Central memory CD4-positive, alpha-beta T cell (primary cell): ENCODE measurements around the gene ZNF761.
A peak's percentile ranks its signal among the peaks of the same experiment; 100 is the strongest.
"Not testable (repeated sequence)": the region's sequence is repeated elsewhere in the genome, so short reads cannot be mapped to it uniquely, and the experiment has no call there.

ENCODE experiments used
- DNase-seq: peaks from one replicate; pipeline ENCODE4 v3.0.0; 2022

The ZNF761 gene

DNA sequence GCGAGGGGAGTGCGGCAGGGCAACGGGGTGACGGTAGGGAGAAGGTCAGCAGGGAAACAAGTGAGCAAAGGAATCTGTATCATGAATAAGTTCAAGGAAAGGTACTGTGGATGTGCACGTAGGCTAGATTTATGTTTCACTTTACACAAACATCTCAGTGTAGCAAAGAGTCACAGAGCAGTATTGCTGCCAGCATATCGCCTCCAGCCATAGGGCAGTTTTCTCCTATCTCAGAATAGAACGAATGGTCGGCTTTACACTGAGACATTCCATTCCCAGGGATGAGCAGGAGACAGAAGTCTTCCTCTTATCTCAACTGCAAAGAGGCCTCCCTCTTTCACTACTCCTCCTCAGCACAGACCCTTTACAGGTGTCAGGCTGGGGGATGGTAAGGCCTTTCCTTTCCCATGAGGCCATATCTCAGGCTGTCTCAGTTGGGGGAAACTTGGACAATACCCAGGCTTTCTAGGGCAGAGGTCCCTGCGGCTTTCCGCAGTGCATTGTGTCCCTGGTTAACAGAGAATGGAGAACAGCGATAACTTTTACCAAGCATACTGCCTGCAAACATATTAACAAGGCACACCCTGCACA, 28.4 kb downstream of the ZNF761 start:
- DNase-seq, result not testable (repeated sequence)

GRCh38 chr19:53461866-53462265, 30.1 kb downstream of the ZNF761 start:
- no peak for DNase-seq

- DNase-seq, result no peak
These were observed 31.1 kb downstream of the ZNF761 start for GRCh38 chr19:53462861-53463260.

DNA sequence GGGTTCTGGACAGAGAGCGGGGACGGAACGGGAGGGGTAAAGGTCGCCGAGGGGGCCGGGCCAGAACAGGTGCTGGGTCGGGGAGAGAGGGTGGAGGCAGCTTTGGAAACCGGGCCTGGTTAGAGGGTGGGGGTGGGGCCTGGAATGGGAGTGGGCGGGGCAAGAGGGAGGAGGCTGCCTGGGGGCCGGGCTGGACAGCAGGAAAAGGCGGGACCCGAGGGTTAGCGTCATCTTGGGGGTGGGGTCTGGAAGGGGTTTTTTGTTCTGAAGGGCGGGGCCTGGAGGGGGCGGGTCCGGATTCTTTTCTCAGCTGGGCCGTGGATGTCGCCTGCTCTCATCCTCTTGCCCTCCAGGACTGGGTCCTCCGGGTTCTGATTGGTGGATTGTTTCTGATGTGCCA, 31.5 kb downstream of the ZNF761 start:
- no peak for DNase-seq

- no peak for DNase-seq
These were observed 35.1 kb downstream of the ZNF761 start for GRCh38 chr19:53466726-53467484.

DNA sequence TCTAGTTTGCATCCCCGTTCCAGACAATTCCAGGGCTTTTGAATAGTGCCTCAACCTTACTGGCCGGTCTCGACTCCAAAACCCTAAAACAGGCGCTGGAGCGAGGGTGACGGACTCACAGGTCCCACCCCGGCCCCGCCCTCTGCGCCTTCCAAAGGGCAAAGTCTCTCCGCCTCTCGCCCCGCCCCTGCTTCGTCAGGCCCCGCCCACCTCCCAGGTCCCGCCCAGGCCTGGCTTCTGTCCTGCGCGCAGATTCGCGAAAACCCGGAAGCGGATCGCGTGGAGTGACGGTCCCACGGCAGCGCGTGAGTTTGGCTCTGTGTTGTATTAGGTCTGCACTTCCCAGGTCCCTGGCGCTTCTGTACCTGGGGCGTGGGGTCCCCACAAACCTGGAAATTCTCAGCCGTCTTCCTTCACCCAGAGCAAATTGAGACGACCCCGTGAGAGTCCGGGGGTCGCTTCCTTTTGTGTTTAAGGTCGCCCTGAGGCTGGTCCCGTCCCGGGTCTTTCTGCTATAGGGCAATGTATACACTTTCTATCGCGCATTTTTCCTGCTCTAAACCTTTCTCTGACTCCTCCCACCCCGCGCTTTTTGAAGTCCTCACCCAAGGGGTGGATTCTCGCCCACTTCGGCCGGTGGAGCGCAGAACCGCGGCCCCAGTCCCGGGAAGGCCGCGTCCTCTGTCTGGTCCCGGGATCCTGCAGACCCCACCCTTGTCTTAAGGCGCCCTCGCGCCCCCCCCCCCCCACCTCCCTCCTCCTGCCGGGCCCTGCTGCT, 35.9 kb downstream of the ZNF761 start, which contains the start of gene ZNF813:
ZNF813 (plus strand) TSS at position 249 of the 778 bp plus-strand sequence. CDS start 16,090 bp downstream, outside the sequence.
- peak; percentile 87 for DNase-seq

DNA sequence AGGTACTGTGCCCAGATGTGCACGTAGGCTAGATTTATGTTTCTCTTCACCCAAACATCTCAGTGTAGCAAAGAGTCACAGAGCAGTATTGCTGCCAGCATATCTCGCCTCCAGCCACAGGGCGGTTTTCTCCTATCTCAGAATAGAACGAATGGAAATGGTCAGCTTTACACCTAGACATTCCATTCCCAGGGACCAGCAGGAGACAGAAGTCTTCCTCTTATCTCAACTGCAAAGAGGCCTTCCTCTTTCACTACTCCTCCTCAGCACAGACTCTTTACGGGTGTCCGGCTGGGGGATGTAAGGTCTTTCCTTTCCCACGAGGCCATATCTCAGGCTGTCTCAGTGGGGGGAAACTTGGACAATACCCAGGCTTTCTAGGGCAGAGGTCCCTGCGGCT, 36.8 kb downstream of the ZNF761 start:
- DNase-seq, result not testable (repeated sequence)

DNA sequence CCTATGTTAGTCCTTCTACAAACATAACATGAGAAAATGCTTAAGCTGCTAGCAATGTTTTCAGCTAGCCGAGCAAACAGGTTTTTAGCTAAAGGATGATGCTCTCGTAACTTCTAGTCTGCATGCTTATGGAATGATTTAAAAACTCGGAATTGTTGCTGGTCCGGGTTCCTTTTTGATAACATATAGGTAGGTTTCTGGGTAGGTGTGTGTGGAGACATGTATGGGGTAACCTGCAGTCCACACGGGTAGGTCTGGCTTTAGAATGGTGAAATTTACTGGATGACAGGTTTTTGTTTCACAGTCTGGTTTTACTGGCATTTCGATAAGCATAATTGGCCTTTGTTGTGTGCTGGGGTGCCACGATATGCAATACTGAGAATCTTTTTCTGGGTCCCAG, 40.1 kb downstream of the ZNF761 start:
- DNase-seq, result no peak

DNA sequence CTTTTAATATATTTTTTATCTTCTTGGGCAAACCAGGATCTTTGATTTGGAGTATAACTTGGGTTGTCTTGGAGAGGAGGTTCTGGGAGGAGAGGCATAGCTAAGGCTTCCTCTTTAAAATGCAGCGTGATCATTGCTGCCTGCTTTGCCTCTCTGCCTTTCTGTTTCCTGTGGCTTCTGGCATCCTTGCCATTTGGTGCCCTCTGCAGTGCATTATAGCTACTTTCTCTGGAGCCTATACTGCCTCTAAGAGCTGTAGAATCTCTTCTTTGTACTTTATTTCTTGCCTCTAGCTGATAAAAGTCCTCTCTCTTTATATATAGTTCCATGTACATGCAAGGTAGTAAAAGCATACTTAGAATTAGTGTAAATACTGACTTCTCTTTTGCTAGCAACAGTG, 43.0 kb downstream of the ZNF761 start:
- not testable (repeated sequence) for DNase-seq

DNA sequence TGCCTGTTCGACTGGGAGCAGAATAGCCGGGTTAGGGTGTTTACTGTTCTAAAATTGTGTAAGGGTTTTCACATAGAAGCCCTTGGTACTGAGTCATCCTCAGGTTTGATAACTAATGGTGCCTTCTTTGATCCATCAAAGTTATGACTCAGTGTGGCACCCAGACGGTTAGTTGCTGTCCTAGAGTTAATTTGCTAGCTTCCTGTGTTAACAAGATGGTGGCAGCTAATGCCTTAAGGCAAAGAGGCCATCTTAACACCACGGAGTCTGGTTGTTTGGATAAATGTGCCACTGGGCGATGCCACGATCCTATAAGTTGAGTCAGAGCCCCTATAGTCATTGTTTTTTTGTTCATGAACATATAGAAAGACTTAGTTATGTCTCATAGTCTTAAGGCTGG, 43.7 kb downstream of the ZNF761 start:
- not testable (repeated sequence) for DNase-seq

DNA sequence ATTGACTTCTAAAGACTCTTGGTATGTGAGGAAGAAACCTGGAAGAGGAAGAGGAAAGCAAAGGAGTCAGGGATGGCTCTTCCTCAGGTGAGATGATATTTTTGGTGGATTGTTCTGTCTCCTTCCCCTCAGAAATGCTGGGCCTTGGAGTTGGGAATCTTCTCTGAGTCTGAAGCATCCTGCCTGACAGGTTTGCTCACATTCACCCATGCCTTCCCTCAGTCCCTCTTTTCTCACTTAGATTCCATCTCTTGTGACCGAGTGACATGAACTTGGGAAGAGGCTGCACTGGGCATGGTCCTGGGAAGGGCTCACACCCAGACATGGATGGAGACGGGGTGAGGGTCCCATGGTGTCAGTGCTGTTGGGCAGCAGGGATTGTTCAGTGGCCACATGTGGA, 52.0 kb downstream of the ZNF761 start:
- DNase-seq, result not testable (repeated sequence)

DNA sequence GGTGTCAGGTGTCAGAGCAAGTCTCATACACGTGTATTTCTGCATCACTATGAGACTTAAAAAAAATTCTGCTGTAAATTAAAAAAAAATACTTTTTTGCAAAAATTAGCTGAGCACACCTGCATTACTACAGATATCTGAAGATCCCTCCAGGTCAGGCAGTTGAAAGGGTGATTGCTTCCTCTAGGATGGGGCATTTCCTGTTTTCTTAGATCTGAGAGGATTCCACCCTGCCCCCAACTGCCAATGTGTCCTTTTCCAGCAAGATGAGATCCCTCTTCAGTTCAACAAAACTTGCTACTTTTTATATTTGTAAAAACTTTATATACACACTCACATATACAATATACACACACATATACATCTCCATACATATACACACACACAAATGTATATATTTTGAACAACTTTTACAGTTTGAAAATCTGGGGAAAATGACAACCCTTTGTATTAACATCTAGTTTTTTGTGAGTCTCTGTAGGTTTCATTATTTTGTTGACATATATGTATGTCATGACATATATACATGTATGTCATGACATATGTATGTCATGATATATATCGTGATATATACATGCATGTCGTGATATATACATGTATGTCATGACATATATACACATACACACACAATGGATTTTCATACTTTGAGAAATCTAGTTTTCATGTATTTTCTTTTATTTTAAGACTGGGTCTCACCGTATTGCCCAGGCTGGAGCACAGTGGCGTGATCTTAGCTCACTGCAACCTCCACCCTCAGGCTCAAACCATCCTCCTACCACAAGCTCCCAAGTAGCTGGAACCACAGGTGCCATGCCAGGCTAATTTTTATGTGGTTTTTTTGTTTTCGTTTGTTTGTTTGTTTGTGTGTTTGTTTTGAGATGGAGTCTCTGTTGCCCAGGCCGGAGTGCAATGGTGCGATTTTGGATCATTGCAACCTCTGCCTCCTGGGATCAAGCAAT, 53.5 kb downstream of the ZNF761 start:
- DNase-seq, result no peak

DNA sequence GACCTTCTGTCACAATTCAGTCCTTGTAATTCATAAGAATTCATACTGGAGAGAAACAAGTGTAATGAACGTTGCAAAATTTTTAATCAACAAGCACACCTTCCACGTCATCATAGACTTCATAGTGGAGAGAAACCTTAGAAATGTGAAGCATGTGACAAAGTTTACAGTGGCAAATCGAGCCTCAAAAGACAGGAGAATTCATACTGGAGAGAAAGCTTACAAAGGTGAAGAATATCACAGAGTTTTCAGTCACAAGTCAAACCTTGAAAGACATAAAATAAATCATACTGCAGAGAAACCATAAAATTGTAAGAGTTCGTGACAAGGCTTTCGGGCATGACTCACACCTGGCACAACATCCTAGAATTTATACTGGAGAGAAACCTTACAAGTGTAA, 60.4 kb downstream of the ZNF761 start:
- DNase-seq, result no peak

DNA sequence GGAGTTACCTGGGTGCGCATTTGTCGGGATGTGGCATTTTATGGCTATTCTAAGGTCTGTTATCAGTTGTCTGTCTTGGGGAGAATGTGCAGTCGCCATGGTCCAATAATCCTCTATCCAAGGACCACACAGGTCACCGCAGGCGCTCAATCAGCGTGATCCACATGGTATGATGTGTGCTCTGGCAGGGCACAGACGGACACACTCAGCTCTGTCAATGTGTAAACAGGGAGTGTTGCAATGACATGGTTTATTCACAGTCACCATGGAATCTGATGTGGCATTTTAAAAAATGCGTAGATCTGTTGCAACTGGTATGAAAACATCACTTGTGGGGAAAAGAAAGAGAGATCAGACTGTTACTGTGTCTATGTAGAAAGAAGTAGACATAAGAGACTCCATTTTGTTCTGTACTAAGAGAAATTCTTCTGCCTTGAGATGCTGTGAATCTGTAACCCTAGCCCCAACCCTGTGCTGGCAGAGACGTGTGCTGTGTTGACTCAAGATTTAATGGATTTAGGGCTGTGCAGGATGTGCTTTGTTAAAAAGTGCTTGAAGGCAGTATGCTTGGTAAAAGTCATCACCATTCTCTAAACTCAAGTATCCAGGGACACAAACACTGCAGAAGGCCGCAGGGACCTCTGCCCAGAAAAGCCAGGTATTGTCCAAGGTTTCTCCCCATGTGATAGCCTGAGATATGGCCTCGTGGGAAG, 65.7 kb downstream of the ZNF761 start:
- not testable (repeated sequence) for DNase-seq

DNA sequence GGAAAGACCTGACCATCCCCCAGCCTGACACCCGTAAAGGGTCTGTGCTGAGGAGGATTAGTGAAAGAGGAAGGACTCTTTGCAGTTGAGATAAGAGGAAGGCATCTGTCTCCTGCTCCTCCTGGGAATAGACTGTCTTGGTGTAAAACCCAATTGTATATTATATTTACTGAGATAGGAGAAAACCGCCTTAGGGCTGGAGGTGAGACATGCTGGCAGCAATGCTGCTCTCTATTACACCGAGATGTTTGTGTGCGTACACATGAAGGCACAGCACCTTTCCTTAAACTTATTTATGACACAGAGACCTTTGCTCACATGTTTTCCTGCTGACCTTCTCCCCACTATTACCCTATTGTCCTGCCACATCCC, 66.2 kb downstream of the ZNF761 start:
- not testable (repeated sequence) for DNase-seq

DNA sequence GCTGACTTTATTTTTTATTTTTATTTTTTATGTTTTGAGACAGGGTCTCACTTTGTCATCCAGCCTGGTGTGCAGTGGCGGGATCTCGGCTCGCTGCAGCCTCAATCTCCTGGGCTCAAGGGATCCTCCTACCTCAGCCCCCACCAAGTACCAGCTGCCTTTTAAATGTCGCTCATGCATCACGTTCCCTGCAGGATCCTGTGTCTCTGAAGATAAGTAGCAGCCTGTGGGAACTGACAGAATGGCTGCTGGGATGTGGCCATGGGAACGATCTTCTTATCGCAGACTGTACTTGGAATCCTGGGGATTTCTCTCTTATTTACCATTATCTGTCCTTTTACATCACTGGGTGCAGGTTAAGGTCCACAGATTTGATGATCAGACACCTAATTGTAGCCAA, 71.4 kb downstream of the ZNF761 start:
- DNase-seq, result not testable (repeated sequence)

DNA sequence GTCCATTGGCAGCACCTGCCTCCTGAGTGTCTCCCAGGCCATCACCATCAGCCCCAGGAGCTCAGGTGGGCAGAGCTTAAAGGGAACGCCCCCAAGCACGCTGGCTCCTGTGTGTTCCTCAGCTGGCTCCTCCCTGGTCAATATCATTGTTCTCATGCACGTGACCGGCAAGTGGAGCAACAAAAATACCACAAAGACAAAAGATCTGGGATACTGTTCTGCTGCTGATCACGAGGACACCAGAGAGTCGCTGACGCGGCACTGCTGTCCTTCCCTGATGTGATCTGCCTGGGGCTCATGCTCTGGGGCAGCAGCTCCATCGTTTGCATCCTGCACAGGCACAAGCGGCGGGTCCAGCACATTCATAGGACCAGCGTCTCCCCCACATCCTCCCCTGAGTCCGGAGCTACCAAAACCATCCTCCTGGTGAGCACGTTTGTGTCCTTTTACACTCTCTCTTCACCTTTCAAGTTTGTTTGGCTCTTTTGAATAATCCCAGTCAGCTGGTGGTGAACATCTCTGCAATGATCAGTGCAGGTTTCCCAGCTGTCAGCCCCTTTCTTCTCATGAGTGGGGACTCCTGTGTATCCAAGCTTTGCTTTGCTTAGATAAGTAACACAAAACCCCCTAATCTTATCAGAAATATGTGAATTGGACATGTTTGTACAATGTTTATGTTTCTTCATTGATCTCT, 72.0 kb downstream of the ZNF761 start:
- not testable (repeated sequence) for DNase-seq

GRCh38 chr19:53504365-53504703, 72.5 kb downstream of the ZNF761 start:
- not testable (repeated sequence) for DNase-seq

GRCh38 chr19:53504885-53505284, 73.1 kb downstream of the ZNF761 start:
- no peak for DNase-seq

DNA sequence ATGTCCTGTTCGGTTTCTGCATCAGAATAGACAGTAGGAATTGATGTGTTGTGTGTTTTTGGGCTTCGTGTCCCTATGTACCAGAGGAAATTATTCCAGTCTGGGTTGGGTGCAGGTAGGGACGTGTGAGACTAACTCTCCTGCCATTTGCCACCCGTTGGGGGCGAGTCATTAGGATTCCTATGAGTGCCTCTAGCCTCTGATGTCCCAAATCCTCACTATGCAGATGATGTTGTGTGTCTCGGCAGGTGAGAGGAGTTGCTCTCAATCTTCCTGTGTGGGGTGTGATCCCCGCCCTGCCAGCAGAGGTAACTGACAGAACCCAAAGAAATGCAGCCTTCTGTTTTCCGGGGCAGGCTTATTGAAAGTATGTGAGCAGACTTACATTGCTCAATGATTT, 74.9 kb downstream of the ZNF761 start:
- no peak for DNase-seq
